Lower leg skin (tissue), 4 donors: ENCODE data around the gene ZNF782. TPM values are rescaled to one million over a fixed set of nuclear protein-coding genes. Genes with fewer than 3 reads are reported as not detected.
"Not testable (repeated sequence)": the region's sequence is repeated elsewhere in the genome, so short reads cannot be mapped to it uniquely, and the experiment has no call there.

Experiments
- DNase-seq, 2 donors: peaks; one replicate each; pipeline ENCODE4 v3.0.0-alpha.2; 2019; ENCODE audit warnings: low spot score in 2 of 2
- H3K4me3 ChIP-seq: fragments of 200-600 bp; sonication (generic); 2 replicates; pipeline ENCODE4 v1.5.1; 2017; ENCODE audit warnings: mild to moderate bottlenecking, low read depth; ENCODE audit not compliant: poor library complexity, severe bottlenecking
- CTCF ChIP-seq, 3 donors: fragments of 450-650 bp; IDR thresholded peaks; one replicate each; pipeline ENCODE4 v1.5.1; 2016; ENCODE audit warnings: antibody characterized with exemption in 3 of 3, mild to moderate bottlenecking in 3 of 3, moderate library complexity in 2 of 3
- POLR2A ChIP-seq, 2 donors: fragments of 450-650 bp; IDR thresholded peaks; one replicate each; pipeline ENCODE4 v1.6.1; 2016 to 2017; ENCODE audit warnings: antibody characterized with exemption in 2 of 2, mild to moderate bottlenecking in 1 of 2, moderate library complexity in 1 of 2
- WGBS, 2 donors: methylation state at CpG; one replicate each; pipeline ENCODE4 v1.1.5; 2018; 5-methylcytosine and 5-hydroxymethylcytosine counted together
- intact Hi-C: fragments of 100-400 bp; cut with DNase I; formaldehyde crosslinking; loops from one replicate; pipeline ENCODE4 v1.15.0; 2023; ENCODE audit warnings: low total_unique reads
- total RNA-seq, 4 donors: library from RNA; depleted of rRNA; stranded (reverse); fragments of >200 nt; gene quantifications; one replicate each; pipeline ENCODE4 v1.1.0, GENCODE V29; 2016

The ZNF782 gene
- total RNA-seq, 4 donors from 2014 or later, result 5.0 to 13.4 (median 7.9) TPM

DNA sequence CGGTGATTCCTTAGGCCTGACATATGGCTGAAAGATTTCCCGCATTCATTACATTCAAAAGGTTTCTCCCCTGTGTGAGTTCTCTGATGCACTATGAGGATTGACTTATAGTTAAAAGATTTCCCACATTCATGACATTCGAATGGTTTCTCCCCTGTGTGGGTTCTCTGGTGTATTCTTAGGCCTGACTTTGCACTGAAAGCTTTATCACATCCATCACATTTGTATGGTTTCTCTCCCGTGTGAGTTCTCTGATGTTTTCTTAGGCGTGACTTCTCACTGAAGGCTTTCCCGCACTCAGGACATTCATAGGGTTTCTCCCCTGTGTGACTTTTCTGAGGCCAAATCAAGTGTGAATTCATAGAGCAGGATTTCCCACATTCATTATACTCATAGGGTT lies 35.8 kb downstream of the ZNF782 start:
- intact Hi-C loops, result no loop called here
- WGBS, 2 donors, result 95 to 98% methylated on average over 6 of the region's 6 CpGs
- DNase-seq, result no peak
- TF ChIP-seq POLR2A (IDR thresholded peaks at IDR 0.05) (no peak), CTCF (IDR thresholded peaks at IDR 0.05) (no peak)
- H3K4me3 ChIP-seq, result no peak overlapping the region

GRCh38 chr9:96817973-96818372 lies 36.3 kb downstream of the ZNF782 start:
- intact Hi-C loops, result no loop called here
- no peak for DNase-seq

DNA sequence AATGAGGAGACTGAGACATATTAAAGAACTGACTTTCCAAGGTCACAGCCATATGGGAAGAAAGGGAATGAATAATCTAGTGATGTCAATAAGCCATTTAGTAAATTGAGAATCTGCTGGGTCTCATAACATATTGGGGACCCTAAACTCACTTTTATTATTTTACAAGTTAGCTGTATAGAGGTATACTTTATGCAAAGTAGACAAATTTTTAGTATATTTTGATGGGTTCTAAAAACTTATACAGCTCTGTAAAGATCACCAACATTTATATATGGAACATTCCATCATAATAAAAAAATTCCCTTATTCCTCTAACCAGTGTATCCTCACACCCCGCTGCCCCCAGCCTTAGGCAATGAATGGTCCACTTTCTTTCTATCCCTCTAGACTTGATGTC lies 40.7 kb downstream of the ZNF782 start:
- intact Hi-C loops, result no loop called here
- 95 to 100% methylated on average over 1 of the region's 1 CpG for WGBS, 2 donors

More at GRCh38 chr9:96817973-96818372, 36.3 kb downstream of the ZNF782 start:
- no peak overlapping the region for H3K4me3 ChIP-seq
- WGBS, 2 donors, result 98 to 100% methylated on average over 2 of the region's 2 CpGs
- TF ChIP-seq CTCF (IDR thresholded peaks at IDR 0.05) (no peak), POLR2A (IDR thresholded peaks at IDR 0.05) (no peak)

DNA sequence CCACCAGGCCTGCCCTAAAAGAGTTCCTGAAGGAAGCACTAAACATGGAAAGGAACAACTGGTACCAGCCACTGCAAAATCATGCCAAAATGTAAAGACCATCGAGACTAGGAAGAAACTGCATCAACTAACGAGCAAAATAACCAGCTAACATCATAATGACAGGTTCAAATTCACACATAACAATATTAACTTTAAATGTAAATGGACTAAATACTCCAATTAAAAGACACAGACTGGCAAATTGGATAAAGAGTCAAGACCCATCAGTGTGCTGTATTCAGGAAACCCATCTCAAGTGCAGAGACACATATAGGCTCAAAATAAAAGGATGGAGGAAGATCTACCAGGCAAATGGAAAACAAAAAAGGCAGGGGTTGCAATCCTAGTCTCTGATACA lies 55.4 kb downstream of the ZNF782 start:
- DNase-seq, intact Hi-C loops, H3K4me3 ChIP-seq: not testable (repeated sequence)
- WGBS, 2 donors, result 100% methylated on average over 2 of the region's 2 CpGs; no CpG with 5 or more reads in 1 of the 2 donors

More for the DNA sequence above, 40.7 kb downstream of the ZNF782 start:
- no peak overlapping the region for H3K4me3 ChIP-seq
- DNase-seq, result no peak
- TF ChIP-seq CTCF (IDR thresholded peaks at IDR 0.05) (no peak), POLR2A (IDR thresholded peaks at IDR 0.05) (no peak)

GRCh38 chr9:96784021-96784420 lies 70.3 kb downstream of the ZNF782 start:
- H3K4me3 ChIP-seq, result no peak overlapping the region
- no peak for DNase-seq
- intact Hi-C loops, result no loop called here
- TF ChIP-seq CTCF (IDR thresholded peaks at IDR 0.05) (no peak), POLR2A (IDR thresholded peaks at IDR 0.05) (no peak)
- 97% methylated on average over 3 of the region's 3 CpGs for WGBS, 2 donors

DNA sequence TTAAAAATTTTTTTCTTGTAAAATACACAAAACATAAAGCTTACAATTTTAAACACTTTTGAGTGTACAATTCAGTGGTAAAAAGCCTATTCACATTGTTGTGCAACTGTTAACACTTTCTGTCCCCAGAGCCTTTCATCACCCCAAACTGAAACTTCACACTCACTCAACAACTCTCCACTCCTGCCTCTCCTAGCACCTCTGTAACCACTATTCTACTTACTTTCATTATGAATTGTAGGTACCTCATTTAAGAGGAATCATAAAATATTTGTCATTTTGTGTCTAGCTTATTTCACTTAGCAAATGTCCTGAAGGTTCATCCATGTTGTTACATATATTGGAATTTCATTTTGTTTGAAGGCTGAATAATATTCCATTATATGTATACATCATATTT lies 72.1 kb downstream of the ZNF782 start:
- DNase-seq, result no peak
- TF ChIP-seq POLR2A (IDR thresholded peaks at IDR 0.05), result no peak
- TF ChIP-seq CTCF (IDR thresholded peaks at IDR 0.05), result no peak
- no peak overlapping the region for H3K4me3 ChIP-seq
- intact Hi-C loops, result no loop called here
